Measurements from ENCODE around the gene MGAT4A. TPM values are rescaled to one million over a fixed set of nuclear protein-coding genes. Genes with fewer than 3 reads are reported as not detected.

Gene MGAT4A
- total and polyA plus RNA-seq, 2 of the 8 experiments (the other 6 are each of a cell fraction or from before 2014, with no cell fraction given), result 1.4 to 7.7 TPM

- DNase-seq (ENCODE audit: low read depth in 1 of 2, low spot score in 2 of 2) (no peak), FAIRE-seq (no peak)
- peaks cover 0 to 3% (median 2%) of the 10 kb centered on the region in 4 experiments; a peak in 3 of 7 replicates for H3K27me3 ChIP-seq (replicated peaks in 1 of 4; ENCODE audit: control insufficient read depth in 3 of 4, extremely low read depth in 1 of 4, insufficient read depth in 3 of 4, low read length in 3 of 4)
- no peak overlapping the region for H4K5ac ChIP-seq (ENCODE audit: insufficient read length, low read depth, low read length)
- H2BK20ac ChIP-seq (ENCODE audit: low read length), result no peak overlapping the region
- H3K14ac ChIP-seq (ENCODE audit: insufficient read length), result no peak overlapping the region
- CTCF ChIA-PET (ENCODE audit: partially characterized antibody), result interaction anchor here (0.6 to 1.3 kb wide), 3 partner anchors 10 to 136 kb away, joined by 3 read pairs; no protein-coding TSS in a partner anchor
- H3K23ac ChIP-seq (ENCODE audit: insufficient read length), result no peak overlapping the region
- H2AFZ ChIP-seq (ENCODE audit: low read length), result no peak overlapping the region
- H3K56ac ChIP-seq (replicated peaks; ENCODE audit: insufficient read length, low read depth, low read length), result no peak overlapping the region
- no peak overlapping the region for H3K4ac ChIP-seq (replicated peaks; ENCODE audit: insufficient read length, low read depth, low read length)
- H3K23me2 ChIP-seq (ENCODE audit: low read depth, low read length), result no peaks in the 10 kb centered on the region
- no peaks in the 10 kb centered on the region for H3K9me3 ChIP-seq (ENCODE audit: insufficient read depth in 2 of 2, low read depth in 1 of 2, low read length in 1 of 2)
- no peak overlapping the region for H3K27ac ChIP-seq (ENCODE audit: low read depth, low read length)
- no peaks in the 10 kb centered on the region for H3K36me3 ChIP-seq (ENCODE audit: control insufficient read depth in 2 of 4, insufficient read depth in 4 of 4, low read length in 3 of 4)
- H2BK15ac ChIP-seq (ENCODE audit: low read length), result no peak overlapping the region; the same call in 1 of the 2 replicates
- no peaks in the 10 kb centered on the region for H3K4me1 ChIP-seq (replicated peaks in 1 of 4; ENCODE audit: control insufficient read depth in 3 of 4, insufficient read depth in 4 of 4, low read length in 3 of 4)
- 90% methylated on average over 4 of the region's 4 CpGs; no CpG with 5 or more reads in 1 of the 2 experiments for WGBS, 2 experiments (ENCODE audit: extremely low coverage in 1 of 2, insufficient coverage in 1 of 2, insufficient read length in 1 of 2, insufficient replicate concordance in 2 of 2, low coverage in 1 of 2, low lambda C conversion rate in 2 of 2, missing lambda C conversion rate in 1 of 2)
- no peak overlapping the region for H2AK5ac ChIP-seq (ENCODE audit: low read depth, low read length)
- H3K4me3 ChIP-seq (ENCODE audit: extremely low read depth in 1 of 4, insufficient read depth in 2 of 4, low read depth in 3 of 4, low read length in 4 of 4), result no peak overlapping the region
- H3K4me2 ChIP-seq (ENCODE audit: insufficient read depth in 1 of 2, low read depth in 2 of 2, low read length in 2 of 2), result no peak overlapping the region
- H3K9ac ChIP-seq (replicated peaks in 1 of 4; ENCODE audit: extremely low read depth in 1 of 4, low read depth in 3 of 4, low read length in 3 of 4), result no peak overlapping the region
- H2BK12ac ChIP-seq (ENCODE audit: low read depth, low read length), result no peak overlapping the region
- H3K79me1 ChIP-seq (ENCODE audit: low read depth, low read length), result no peaks in the 10 kb centered on the region
- TF ChIP-seq SIRT6 (IDR thresholded peaks at IDR 0.05; ENCODE audit: low read length), result no peak
- H2BK120ac ChIP-seq (replicated peaks; ENCODE audit: low read depth, low read length), result no peak overlapping the region
- no peak overlapping the region for H3K18ac ChIP-seq (ENCODE audit: extremely low read depth, low read length)
- POLR2A ChIA-PET (ENCODE audit: partially characterized antibody), result no interaction called here
- no peak overlapping the region for H2BK5ac ChIP-seq (ENCODE audit: low read depth, low read length)
- H4K8ac ChIP-seq (ENCODE audit: extremely low read depth, insufficient read depth, low read length), result no peak overlapping the region
- H3K79me2 ChIP-seq (ENCODE audit: control insufficient read depth in 1 of 2, insufficient read depth in 2 of 2, low read length in 2 of 2), result no peaks in the 10 kb centered on the region
- no peak overlapping the region for H4K91ac ChIP-seq (replicated peaks; ENCODE audit: insufficient read length, low read length)
- no peaks in the 10 kb centered on the region for H4K20me1 ChIP-seq (replicated peaks in 1 of 2; ENCODE audit: control insufficient read depth in 1 of 2, insufficient read depth in 2 of 2, low read length in 2 of 2)
Observed at GRCh38 chr2:98737848-98738247, 6.9 kb upstream of the MGAT4A start.

All from H1 (cell line).